ENCODE data around the gene ADGRG3. TPM values are rescaled to one million over a fixed set of nuclear protein-coding genes. Genes with fewer than 3 reads are reported as not detected.

The ADGRG3 gene
- total and polyA plus RNA-seq, 2 of the 13 experiments (the other 11 are each of a cell fraction or from before 2014, with no cell fraction given), result 2.7 to 11.8 TPM

- TF ChIP-seq MXD1 (CRISPR knock-in tag; IDR thresholded peaks at IDR 0.05), result no peak
- TF ChIP-seq POLR2AphosphoS2 (IDR thresholded peaks at IDR 0.05; ENCODE audit: low read depth, low read length), result no peak
- TF ChIP-seq ZNF781 (CRISPR knock-in tag; IDR thresholded peaks at IDR 0.05; ENCODE audit: borderline replicate concordance, not compliant biosample characterization), result no peak
- TF ChIP-seq KAT7 (CRISPR knock-in tag; IDR thresholded peaks at IDR 0.05; ENCODE audit: borderline replicate concordance), result no peak; the same call in 1 of the 2 replicates
- no peak for TF ChIP-seq SMAD1 (CRISPR knock-in tag; IDR thresholded peaks at IDR 0.05; ENCODE audit: borderline replicate concordance, low read depth)
- TF ChIP-seq ZUFSP (CRISPR knock-in tag; IDR thresholded peaks at IDR 0.05; ENCODE audit: borderline replicate concordance), result no peak
- TF ChIP-seq ZNF629 (CRISPR knock-in tag; conservative IDR thresholded peaks at IDR 0.05), result no peak
- no peak for TF ChIP-seq SNRNP70 (IDR thresholded peaks at IDR 0.05; ENCODE audit: low read depth, low read length)
- TF ChIP-seq TEAD2 (CRISPR knock-in tag; IDR thresholded peaks at IDR 0.05), result no peak
- TF ChIP-seq PHB2 (IDR thresholded peaks at IDR 0.05; ENCODE audit: partially characterized antibody), result no peak
- TF ChIP-seq ARNT (IDR thresholded peaks at IDR 0.05), result no peak
- TF ChIP-seq ZNF687 (CRISPR knock-in tag; IDR thresholded peaks at IDR 0.05), result peak; percentile 70
- TF ChIP-seq AHDC1 (CRISPR knock-in tag; IDR thresholded peaks at IDR 0.05; ENCODE audit: borderline replicate concordance), result no peak
- TF ChIP-seq ZFP1 (CRISPR knock-in tag; IDR thresholded peaks at IDR 0.05), result no peak
- peak; percentile 52 for TF ChIP-seq AGO2 (optimal IDR thresholded peaks at IDR 0.05; ENCODE audit: low read depth, low read length)
Observed at GRCh38 chr16:57701759-57702371, 33.8 kb downstream of the ADGRG3 start (continued).

Data from HepG2 (cell line).